HEK293T (cell line): ENCODE results near the gene ZDHHC1.

Experiments used
- ARNT ChIP-seq: fragments of 450-650 bp; IDR thresholded peaks from 2 replicates; pipeline ENCODE4 v1.6.1; 2017; ENCODE audit warnings: mild to moderate bottlenecking
- BHLHE40 ChIP-seq: fragments of 450-650 bp; IDR thresholded peaks from 2 replicates; pipeline ENCODE4 v1.6.1; 2016; ENCODE audit warnings: mild to moderate bottlenecking, moderate library complexity, borderline replicate concordance
- CTBP1 ChIP-seq: fragments of 450-650 bp; IDR thresholded peaks from 2 replicates; pipeline ENCODE4 v1.6.1; 2016; ENCODE audit warnings: borderline replicate concordance
- ELF4 ChIP-seq: fragments of 450-650 bp; IDR thresholded peaks from 2 replicates; pipeline ENCODE4 v1.6.1; 2017; ENCODE audit warnings: antibody characterized with exemption
- FOXA1 ChIP-seq: fragments of 450-650 bp; IDR thresholded peaks from 2 replicates; pipeline ENCODE4 v1.6.1; 2016; ENCODE audit warnings: mild to moderate bottlenecking
- FOXK2 ChIP-seq: fragments of 450-650 bp; IDR thresholded peaks from 2 replicates; pipeline ENCODE4 v1.6.1; 2016; ENCODE audit warnings: mild to moderate bottlenecking
- LEF1 ChIP-seq: fragments of 450-650 bp; IDR thresholded peaks from 2 replicates; pipeline ENCODE4 v1.6.1; 2017; ENCODE audit warnings: mild to moderate bottlenecking, borderline replicate concordance
- NFRKB ChIP-seq: fragments of 450-650 bp; IDR thresholded peaks from 2 replicates; pipeline ENCODE4 v1.6.1; 2016; ENCODE audit warnings: mild to moderate bottlenecking, moderate library complexity
- SP1 ChIP-seq: fragments of 450-650 bp; IDR thresholded peaks from 2 replicates; pipeline ENCODE4 v1.6.1; 2017
- SUZ12 ChIP-seq: fragments of 450-650 bp; IDR thresholded peaks from 2 replicates; pipeline ENCODE4 v1.6.1; 2016; ENCODE audit warnings: mild to moderate bottlenecking
- ZNF384 ChIP-seq: fragments of 450-650 bp; IDR thresholded peaks from 2 replicates; pipeline ENCODE4 v1.6.1; 2016

GRCh38 chr16:67393111-67393787 is 23.0 kb downstream of the ZDHHC1 start, which contains the start of gene TPPP3:
- TF ChIP-seq FOXK2 (no peak), SP1 (no peak), CTBP1 (no peak), ZNF384 (no peak), LEF1 (no peak), NFRKB (no peak), FOXA1 (no peak), ELF4 (no peak), BHLHE40 (no peak), ARNT (no peak), SUZ12 (no peak)
